Limb (tissue), 2 donors: ENCODE measurements around the gene ADAMTS12.

Experiments used
- DNase-seq, 2 donors: peaks; one replicate each; pipeline ENCODE4 v3.0.0-alpha.2; 2016; ENCODE audit errors: extremely low spot score in 2 of 2

Gene ADAMTS12

GRCh38 chr5:33608344-33609041 lies 283.3 kb downstream of the ADAMTS12 start:
- DNase-seq: no peak

GRCh38 chr5:33604503-33604902 lies 287.3 kb downstream of the ADAMTS12 start:
- no peak for DNase-seq

- DNase-seq: no peak
These were observed 289.9 kb downstream of the ADAMTS12 start for GRCh38 chr5:33601881-33602280.

GRCh38 chr5:33595303-33595702 lies 296.5 kb downstream of the ADAMTS12 start:
- no peak for DNase-seq

- DNase-seq: no peak
These were observed 297.8 kb downstream of the ADAMTS12 start for GRCh38 chr5:33594006-33594405.

GRCh38 chr5:33592245-33592644 lies 299.5 kb downstream of the ADAMTS12 start:
- DNase-seq: no peak

- no peak for DNase-seq
These were observed 303.0 kb downstream of the ADAMTS12 start for GRCh38 chr5:33588654-33589372.

- no peak for DNase-seq
These were observed 308.5 kb downstream of the ADAMTS12 start for GRCh38 chr5:33583332-33583731.

- DNase-seq: no peak
These were observed 309.4 kb downstream of the ADAMTS12 start for GRCh38 chr5:33582417-33582816.

GRCh38 chr5:33579789-33580188 lies 312.0 kb downstream of the ADAMTS12 start:
- DNase-seq: no peak

GRCh38 chr5:33579152-33579551 lies 312.6 kb downstream of the ADAMTS12 start:
- no peak for DNase-seq

- DNase-seq: no peak
These were observed 314.8 kb downstream of the ADAMTS12 start for GRCh38 chr5:33576726-33577590.

- DNase-seq: peak in 1 of 2 donors; percentile 27
These were observed 326.5 kb downstream of the ADAMTS12 start for GRCh38 chr5:33565324-33565723.

- no peak for DNase-seq
These were observed 327.5 kb downstream of the ADAMTS12 start for GRCh38 chr5:33563983-33564908.

- no peak for DNase-seq
These were observed 328.3 kb downstream of the ADAMTS12 start for GRCh38 chr5:33563530-33563929.

GRCh38 chr5:33558489-33558888 lies 333.3 kb downstream of the ADAMTS12 start:
- DNase-seq: no peak

GRCh38 chr5:33557605-33558004 lies 334.2 kb downstream of the ADAMTS12 start:
- DNase-seq: no peak

- DNase-seq: no peak
These were observed 335.2 kb downstream of the ADAMTS12 start for GRCh38 chr5:33556330-33557328.

GRCh38 chr5:33549982-33550567 lies 341.7 kb downstream of the ADAMTS12 start:
- no peak for DNase-seq
